Epithelial cell of esophagus (primary cell): ENCODE results near the gene RHD.
"Not testable (repeated sequence)": the region's sequence is repeated elsewhere in the genome, so short reads cannot be mapped to it uniquely, and the experiment has no call there.

Source experiments
- DNase-seq: peaks from one replicate; pipeline ENCODE4 v3.0.0; 2010; ENCODE audit warnings: low read depth
- H3K4me3 ChIP-seq: 2 replicates; pipeline ENCODE4 v1.5.1; 2011; ENCODE audit warnings: mild to moderate bottlenecking, low read length, control low read depth
- TF ChIP-seq, protein P1 (sequence below): IDR thresholded peaks from 2 replicates; pipeline ENCODE4 v1.5.1; 2011; ENCODE audit warnings: low read depth, mild to moderate bottlenecking, low read length, control low read depth, inconsistent platforms; ENCODE audit not compliant: insufficient read depth; ENCODE audit errors: missing control alignments

RHD gene

DNA sequence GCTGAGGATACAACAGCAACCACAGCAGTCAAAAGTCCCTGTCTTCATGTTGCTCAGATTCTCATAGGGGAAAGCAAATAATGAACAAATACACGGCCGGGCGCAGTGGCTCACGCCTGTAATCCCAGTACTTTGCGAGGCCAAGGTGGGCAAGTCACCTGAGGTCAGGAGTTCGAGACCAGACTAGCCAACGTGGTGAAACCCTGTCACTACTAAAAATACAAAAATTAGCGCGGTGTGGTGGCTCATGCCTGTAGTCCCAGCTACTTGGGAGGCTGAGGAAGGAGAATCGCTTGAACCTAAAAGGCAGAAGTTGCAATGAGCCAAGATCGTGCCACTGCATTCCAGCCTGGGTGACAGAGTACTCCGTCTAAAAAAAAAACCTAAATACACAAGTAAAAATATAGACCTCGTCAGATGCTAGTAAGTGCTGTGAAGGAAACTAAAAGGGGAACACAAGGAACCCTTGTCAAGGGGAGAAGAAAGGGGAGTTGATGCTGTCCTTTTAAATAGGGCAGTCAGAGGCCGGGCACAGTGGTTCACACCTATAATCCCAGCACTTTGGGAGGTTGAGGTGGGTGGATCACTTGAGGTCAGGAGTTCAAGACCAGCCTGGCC, 4.1 kb upstream of the RHD start:
- peak overlapping the region; percentile 57 for H3K4me3 ChIP-seq
- DNase-seq: not testable (repeated sequence)

DNA sequence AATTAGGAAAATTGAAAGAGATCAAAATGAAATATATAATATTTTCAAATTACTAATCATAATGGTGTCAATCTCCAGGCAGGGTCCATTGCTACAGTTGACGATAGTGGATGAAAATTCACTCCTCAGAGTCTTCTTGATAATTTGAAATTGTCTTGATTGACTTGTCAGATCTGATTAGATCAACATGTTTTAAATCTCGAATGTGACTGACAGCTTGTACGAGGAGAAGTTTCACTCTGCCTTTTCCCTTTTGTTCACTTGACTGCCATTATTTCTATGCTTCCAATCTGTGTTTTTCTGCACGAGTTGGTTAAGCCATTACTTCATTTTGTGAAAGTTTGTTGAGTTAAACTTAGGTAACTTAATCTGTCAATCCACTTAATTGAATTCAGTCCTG, 3.3 kb downstream of the RHD start:
- not testable (repeated sequence) for DNase-seq, H3K4me3 ChIP-seq

DNA sequence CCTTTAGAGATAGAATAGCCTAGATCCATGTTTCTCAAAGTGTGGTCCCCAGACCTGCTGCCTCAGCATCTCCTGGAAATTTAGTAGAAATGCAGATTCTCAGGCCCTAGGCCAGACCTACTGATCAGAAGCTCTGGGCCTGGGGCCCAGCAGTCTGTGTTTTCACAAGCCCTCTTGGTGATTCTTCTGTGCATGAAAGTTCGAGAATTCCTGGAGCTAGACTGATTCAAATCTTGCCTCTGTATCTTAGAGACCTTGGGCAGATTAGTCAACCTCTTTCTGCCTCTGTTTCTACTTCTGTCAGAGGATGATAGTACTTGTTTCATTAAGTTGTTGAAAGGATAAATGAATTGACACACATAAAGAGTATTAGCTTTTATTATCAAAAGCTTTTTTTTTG, 5.0 kb downstream of the RHD start:
- not testable (repeated sequence) for H3K4me3 ChIP-seq, DNase-seq

DNA sequence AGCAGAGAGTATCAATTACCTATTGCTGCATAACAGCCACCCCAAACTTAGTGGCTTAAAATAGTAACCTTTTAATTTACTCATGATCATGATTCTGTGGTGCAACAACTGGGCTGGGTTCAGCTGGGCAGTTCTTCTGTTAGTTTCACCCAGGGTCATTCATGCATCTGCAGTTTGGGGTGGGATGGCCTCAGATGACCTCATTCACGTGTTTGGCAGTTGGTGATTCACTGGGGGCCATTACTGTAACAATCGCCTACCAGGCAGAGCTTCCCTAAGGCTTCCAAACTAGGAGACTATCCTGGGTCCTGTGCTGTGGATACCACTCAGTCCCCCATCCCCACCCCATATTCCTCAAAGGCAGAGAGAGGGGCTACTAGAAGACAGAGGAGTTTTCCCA, 6.0 kb downstream of the RHD start:
- H3K4me3 ChIP-seq, DNase-seq: not testable (repeated sequence)

DNA sequence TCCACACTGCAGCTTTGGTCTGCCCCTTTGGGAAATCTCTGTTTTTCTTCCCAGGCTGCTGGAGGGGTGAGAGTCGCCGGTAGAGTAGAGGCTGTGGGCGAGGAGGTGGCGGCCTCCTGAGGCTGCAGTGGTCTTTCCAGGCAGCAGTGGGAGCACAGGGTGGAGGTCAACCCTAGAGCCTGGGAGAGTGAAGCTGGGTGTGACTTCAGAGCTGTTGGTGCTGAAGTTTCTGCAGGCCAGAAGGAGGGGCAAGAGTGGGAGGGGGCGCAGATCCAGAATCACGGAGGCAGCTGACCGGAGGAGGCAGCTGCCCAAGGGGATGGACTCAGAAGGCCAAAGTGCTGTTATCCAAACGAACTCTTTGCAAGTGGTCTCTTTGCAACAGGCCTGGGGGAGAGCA, 6.5 kb downstream of the RHD start:
- not testable (repeated sequence) for DNase-seq, H3K4me3 ChIP-seq

DNA sequence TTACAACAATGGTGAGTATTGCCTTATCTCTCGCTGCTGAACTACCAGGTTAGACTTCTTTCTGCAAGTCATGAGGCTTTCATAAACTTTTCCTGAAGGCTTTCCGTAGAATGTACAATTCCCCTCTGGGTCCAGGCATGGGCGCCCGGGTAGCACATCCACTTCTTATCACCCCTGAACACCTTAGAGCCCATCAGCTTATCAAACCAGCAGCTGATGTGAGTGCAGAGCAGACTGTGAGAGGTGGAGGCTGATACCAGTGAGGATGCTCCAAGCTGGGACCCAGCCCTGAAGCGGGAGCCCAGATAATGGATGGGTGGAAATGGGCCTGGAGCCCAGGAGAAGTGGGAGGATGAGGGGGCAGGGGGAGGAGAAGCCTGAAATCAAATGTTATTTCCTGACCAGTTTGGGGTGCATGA, 7.4 kb downstream of the RHD start:
- H3K4me3 ChIP-seq, DNase-seq: not testable (repeated sequence)

DNA sequence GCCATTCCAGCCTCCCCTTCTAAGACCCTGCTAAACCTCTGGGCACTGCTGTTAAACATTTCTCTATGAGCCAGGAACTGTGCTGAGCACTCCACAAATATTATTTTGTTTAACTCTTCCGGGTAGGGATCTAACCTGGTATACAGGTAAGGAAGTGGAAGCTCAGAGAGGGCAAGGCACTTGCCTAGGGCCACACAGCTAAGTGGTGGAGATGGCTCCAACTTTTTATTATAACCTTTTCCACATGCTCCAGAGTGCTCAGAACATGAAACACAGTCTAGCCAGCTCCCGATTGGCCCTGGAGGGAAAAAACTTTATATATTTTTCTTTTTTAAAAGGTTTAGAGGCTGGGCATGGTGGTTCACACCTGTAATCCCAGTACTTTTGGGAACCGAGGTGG, 13.6 kb downstream of the RHD start:
- DNase-seq, H3K4me3 ChIP-seq: not testable (repeated sequence)

DNA sequence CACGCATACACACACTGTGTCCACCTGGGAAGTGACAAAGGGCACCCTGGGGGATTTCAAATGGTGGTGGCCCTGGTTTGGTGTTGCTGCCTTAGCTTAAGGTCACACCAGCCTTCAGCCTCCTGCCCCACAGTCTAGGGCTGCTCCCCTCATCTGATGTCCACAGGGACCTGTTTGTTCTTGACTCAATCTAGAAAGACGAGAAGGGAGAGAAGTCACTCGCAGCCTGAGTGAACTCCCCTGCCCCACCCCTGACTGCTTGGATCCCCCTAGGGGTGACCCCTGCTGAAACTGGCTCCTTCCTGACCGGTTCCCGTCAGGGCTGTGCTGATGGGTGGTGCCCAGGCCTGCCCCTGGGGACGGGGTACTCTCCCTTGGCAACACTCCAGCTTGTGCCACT, 14.9 kb downstream of the RHD start:
- DNase-seq, H3K4me3 ChIP-seq: not testable (repeated sequence)

DNA sequence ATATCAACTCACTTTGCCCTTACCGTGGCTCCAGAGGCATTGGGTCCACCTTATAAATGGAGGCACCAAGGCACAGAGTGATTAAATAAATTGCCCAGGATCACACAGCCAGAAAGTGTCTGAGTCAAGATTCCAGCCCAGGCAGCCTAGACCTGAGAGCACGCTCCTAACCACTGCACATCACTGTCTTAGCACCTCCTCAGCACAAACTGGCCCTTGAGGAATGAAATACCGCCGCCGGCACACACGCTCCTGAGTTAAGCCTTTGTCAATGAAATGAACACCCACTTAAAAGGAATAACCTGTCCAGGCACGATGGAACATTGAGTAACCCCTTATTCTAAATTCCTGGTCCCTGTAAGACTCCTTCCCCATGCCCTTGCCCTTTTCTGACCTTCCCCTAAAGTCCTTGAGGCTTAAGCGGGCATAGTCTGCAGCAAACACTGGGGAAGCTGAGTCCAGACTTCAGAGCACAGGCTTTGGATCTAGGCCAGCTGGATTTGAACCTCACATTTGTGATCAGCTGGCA, 16.3 kb downstream of the RHD start:
- peak; percentile 70 for DNase-seq
- not testable (repeated sequence) for H3K4me3 ChIP-seq

DNA sequence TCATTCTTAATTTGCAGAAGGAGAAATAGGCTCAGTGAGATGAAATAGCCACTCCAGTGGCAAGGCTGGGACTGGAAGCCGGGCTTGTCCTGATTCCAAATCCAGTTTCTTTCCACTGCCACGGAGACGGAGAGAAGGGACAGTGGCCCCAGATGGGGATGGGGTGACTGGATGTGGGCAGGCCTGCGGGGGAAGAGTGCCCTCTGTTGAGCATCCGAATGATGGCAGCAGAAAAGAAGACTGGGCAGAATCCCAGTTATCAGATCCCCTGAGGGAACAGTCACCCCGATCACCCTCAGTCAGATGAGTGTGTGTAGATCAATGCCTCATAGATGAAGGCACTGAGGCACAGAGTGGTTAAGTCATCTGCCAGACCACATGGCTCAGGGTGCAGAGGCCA, 17.7 kb downstream of the RHD start:
- H3K4me3 ChIP-seq, DNase-seq: not testable (repeated sequence)
- TF ChIP-seq, protein P1, sequence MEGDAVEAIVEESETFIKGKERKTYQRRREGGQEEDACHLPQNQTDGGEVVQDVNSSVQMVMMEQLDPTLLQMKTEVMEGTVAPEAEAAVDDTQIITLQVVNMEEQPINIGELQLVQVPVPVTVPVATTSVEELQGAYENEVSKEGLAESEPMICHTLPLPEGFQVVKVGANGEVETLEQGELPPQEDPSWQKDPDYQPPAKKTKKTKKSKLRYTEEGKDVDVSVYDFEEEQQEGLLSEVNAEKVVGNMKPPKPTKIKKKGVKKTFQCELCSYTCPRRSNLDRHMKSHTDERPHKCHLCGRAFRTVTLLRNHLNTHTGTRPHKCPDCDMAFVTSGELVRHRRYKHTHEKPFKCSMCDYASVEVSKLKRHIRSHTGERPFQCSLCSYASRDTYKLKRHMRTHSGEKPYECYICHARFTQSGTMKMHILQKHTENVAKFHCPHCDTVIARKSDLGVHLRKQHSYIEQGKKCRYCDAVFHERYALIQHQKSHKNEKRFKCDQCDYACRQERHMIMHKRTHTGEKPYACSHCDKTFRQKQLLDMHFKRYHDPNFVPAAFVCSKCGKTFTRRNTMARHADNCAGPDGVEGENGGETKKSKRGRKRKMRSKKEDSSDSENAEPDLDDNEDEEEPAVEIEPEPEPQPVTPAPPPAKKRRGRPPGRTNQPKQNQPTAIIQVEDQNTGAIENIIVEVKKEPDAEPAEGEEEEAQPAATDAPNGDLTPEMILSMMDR: peak; percentile 31

DNA sequence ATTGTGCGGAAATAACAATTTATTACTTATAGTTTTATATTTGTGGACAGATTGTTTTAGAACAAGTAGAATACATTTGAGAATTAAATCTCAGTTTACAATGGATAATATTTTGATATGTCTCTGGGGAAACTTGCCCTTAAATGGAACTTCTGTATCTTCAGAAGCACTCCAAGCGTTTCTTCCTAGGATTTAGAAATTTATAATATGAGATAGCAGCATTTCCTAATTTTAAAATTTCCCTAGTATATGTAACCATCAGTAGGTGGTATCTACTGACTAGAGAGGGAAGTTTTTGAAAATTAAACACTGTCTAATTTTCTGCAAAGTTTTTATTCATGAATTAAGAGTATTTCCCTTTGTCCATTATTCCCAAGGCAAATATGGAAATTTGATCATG, 21.1 kb downstream of the RHD start:
- H3K4me3 ChIP-seq, DNase-seq: not testable (repeated sequence)

DNA sequence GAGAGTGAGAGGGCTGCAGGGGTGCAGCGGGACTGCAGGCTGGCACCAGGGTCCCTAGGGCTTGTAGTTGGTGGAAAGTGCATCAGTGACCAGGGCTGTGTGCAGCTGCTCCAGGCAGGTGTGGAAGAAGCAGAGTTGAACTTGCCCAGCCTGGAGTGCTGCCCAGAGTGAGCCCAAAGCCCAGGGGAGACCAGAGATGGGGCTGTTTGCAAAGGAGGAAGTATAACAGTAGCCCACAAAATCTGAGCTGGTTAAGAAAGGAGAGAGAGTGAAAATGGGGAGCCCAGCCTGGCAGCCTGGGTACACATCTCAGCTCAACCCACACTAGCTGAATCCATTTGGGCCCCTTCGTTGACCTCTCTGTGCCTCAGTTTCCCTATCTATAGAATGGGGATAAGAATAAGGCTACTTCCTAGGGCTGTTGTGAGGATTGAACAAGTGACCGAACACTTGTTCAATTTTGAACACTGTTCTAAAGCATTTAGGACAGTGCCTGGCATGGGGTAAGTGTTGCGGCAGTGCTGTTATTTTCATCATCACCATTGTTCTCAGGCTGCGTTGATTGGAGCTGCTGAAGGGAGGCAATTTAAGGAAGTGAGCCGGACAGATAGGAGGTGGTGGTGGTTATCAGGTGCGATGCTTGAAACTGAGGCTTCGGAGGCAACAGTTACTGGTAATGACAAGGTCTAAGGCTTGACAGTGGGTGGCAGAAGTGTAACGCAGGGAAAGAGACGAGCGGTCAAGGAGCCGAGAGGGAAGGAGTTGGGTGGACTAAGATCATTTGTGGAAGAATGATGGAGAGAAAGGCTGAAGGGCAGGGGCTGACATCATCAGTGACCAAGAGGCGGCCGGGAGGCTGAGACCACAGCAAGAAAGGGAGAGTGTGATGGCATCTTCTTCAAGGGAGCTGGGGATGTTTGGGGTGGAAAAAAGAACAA, 22.8 kb downstream of the RHD start:
- H3K4me3 ChIP-seq, DNase-seq: not testable (repeated sequence)

DNA sequence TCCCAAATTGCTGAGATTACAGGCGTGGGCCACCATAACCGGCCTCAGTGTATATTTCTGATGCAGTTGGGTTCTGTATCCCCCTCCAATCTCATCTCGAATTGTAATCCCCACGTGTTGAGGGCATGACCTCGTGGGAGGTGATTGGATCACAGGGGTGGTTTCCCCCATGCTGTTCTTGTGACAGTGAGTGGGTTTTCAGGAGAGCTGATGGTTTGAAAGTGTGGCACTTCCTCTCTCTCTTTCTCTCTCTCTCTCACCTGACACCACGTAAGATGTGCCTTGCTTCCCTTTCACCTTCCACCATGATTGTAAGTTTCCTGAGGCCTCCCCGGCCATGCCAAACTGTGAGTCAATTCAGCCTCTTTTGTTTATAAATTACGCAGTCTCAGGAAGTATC, 24.2 kb downstream of the RHD start:
- not testable (repeated sequence) for DNase-seq, H3K4me3 ChIP-seq

DNA sequence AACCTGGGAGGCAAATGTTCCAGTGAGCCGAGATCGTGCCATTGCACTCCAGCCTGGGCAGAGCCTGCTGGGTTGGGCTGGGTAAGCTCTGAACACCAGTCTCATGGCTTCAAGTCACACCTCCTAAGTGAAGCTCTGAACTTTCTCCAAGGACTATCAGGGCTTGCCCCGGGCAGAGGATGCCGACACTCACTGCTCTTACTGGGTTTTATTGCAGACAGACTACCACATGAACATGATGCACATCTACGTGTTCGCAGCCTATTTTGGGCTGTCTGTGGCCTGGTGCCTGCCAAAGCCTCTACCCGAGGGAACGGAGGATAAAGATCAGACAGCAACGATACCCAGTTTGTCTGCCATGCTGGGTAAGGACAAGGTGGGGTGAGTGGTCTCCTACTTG, 28.4 kb downstream of the RHD start:
- H3K4me3 ChIP-seq, DNase-seq: not testable (repeated sequence)

DNA sequence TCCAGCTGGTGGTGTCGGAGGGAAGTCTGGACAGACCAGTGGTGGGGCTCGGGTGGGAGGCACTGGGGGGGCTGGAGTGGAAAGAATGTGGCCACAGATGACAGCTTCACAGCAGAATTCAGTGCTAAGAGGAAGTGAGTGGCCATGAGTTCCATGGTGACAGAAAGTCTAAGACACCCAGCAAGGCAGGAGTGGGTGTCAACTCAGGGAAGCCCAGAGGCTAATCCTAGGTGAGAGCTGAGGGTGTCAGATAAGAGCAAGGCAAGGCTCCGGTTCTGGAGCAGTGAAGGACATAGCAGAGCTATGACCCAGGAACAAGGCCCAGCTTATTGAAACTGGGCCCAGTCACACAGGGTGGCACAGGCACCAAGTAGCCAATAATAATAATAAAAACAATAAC, 30.0 kb downstream of the RHD start:
- H3K4me3 ChIP-seq, DNase-seq: not testable (repeated sequence)
